RWPE2 (cell line): ENCODE data around the gene FTO.

Source experiments
- ATAC-seq: fragments of 200-7000 bp; cut with Tn5 transposase; 3 replicates; pipeline ENCODE4 v1.9.1; 2021; ENCODE audit warnings: low read depth
- DNase-seq: peaks from one replicate; pipeline ENCODE4 v3.0.0-alpha.2; 2020; ENCODE audit warnings: low spot score
- H3K27ac ChIP-seq: fragments of 450-650 bp; 2 replicates; pipeline ENCODE4 v1.5.1; 2017; ENCODE audit warnings: mild to moderate bottlenecking; ENCODE audit not compliant: poor library complexity, severe bottlenecking
- H3K27me3 ChIP-seq: fragments of 250-450 bp; sonication (Bioruptor Pico); 2 replicates; pipeline ENCODE4 v1.5.1; 2021; ENCODE audit warnings: mild to moderate bottlenecking, moderate library complexity; ENCODE audit not compliant: insufficient read depth, poor library complexity, severe bottlenecking
- H3K36me3 ChIP-seq: fragments of 250-450 bp; sonication (Bioruptor Pico); 2 replicates; pipeline ENCODE4 v1.5.1; 2020; ENCODE audit warnings: low read depth, mild to moderate bottlenecking, moderate library complexity
- H3K4me1 ChIP-seq: fragments of 250-450 bp; sonication (Bioruptor Pico); 2 replicates; pipeline ENCODE4 v1.5.1; 2021; ENCODE audit warnings: mild to moderate bottlenecking, moderate library complexity; ENCODE audit not compliant: insufficient read depth, poor library complexity, severe bottlenecking
- H3K4me3 ChIP-seq: fragments of 250-450 bp; sonication (Bioruptor Pico); 2 replicates; pipeline ENCODE4 v1.5.1; 2021; ENCODE audit warnings: mild to moderate bottlenecking, moderate library complexity; ENCODE audit not compliant: severe bottlenecking
- H3K9me3 ChIP-seq: fragments of 250-450 bp; sonication (Bioruptor Pico); 2 replicates; pipeline ENCODE4 v1.5.1; 2021; ENCODE audit warnings: mild to moderate bottlenecking, moderate library complexity; ENCODE audit not compliant: severe bottlenecking
- TF ChIP-seq, protein P1 (sequence below): fragments of 450-650 bp; IDR thresholded peaks from one replicate; pipeline ENCODE4 v1.5.1; 2017; ENCODE audit warnings: mild to moderate bottlenecking, moderate library complexity; ENCODE audit not compliant: poor library complexity, severe bottlenecking

The FTO gene

DNA sequence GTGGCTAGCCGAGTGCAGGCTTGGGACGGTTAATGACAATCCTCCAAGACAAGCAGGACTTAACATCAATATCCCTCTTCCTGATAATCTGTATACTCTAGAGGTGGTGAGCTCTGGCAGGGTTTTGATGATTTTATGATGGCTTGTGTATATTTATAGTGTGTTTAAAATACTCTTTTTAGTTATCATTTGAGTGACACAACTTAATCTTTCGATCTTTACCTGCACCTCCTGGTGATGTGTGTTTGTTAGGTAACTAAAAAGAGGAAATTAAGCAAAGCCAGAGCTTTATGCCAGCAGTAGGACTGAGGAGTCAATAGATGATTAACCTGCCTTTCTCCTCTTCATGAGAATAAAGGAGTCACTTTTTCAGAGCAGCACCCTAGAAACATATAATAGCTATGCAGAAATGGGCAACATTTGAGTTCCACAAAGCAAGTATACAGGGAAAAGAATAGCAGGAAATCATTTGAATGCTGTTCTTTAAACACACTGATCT lies 372.1 kb downstream of the FTO start:
- TF ChIP-seq, protein P1, sequence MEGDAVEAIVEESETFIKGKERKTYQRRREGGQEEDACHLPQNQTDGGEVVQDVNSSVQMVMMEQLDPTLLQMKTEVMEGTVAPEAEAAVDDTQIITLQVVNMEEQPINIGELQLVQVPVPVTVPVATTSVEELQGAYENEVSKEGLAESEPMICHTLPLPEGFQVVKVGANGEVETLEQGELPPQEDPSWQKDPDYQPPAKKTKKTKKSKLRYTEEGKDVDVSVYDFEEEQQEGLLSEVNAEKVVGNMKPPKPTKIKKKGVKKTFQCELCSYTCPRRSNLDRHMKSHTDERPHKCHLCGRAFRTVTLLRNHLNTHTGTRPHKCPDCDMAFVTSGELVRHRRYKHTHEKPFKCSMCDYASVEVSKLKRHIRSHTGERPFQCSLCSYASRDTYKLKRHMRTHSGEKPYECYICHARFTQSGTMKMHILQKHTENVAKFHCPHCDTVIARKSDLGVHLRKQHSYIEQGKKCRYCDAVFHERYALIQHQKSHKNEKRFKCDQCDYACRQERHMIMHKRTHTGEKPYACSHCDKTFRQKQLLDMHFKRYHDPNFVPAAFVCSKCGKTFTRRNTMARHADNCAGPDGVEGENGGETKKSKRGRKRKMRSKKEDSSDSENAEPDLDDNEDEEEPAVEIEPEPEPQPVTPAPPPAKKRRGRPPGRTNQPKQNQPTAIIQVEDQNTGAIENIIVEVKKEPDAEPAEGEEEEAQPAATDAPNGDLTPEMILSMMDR, result no peak
- H3K36me3 ChIP-seq, result no peaks in the 10 kb centered on the region
- peaks cover 28% of the 10 kb centered on the region for H3K4me1 ChIP-seq
- DNase-seq (no peak), ATAC-seq (no peak)
- no peak overlapping the region for H3K27ac ChIP-seq
- H3K4me3 ChIP-seq, result no peak overlapping the region
- H3K27me3 ChIP-seq, result no peaks in the 10 kb centered on the region
- H3K9me3 ChIP-seq, result no peaks in the 10 kb centered on the region

DNA sequence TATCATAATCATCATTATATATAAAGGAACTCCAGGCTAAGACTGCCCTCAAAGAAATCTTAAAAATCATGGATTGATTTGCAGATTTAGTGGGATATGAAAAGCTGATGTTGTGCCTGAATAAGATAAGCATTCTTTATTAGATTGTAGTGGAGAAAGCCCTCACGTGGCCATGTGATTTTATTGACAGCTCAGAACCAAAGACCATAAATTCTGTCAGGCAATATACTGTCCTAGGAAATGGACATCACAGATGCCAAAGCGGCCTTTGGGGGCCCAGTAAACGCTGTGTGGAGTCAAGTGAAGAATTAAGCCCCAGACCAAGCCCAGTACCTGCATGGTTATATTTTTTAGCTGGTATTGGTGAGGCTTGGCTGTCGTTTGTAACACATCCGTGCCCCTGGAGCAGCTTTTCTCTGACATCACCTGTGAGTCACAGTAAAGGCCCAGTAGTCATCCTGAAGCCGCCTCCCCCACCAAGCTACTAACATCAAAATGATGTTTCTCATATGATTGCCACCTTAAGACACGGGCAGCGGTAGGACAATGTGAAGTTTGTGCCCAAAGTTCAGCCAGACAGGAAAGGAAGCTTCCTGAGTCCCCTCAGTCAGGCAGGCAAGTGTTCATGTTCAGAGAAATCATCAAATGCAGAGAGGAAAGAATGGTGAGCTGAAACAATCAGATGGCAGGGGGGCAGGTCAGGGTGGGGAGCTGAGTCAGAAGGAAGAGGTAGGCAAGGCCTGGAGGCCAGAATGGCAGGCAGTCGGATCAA lies 373.3 kb downstream of the FTO start:
- Histone ChIP-seq H3K27ac (peak overlapping the region; percentile 61), H3K4me3 (no peak overlapping the region), H3K4me1 (peaks cover 32% of the 10 kb centered on the region), H3K9me3 (no peaks in the 10 kb centered on the region), H3K27me3 (no peaks in the 10 kb centered on the region), H3K36me3 (no peaks in the 10 kb centered on the region)
- ATAC-seq, result peak; percentile 73
- TF ChIP-seq, protein P1, result no peak
- DNase-seq, result peak; percentile 79

DNA sequence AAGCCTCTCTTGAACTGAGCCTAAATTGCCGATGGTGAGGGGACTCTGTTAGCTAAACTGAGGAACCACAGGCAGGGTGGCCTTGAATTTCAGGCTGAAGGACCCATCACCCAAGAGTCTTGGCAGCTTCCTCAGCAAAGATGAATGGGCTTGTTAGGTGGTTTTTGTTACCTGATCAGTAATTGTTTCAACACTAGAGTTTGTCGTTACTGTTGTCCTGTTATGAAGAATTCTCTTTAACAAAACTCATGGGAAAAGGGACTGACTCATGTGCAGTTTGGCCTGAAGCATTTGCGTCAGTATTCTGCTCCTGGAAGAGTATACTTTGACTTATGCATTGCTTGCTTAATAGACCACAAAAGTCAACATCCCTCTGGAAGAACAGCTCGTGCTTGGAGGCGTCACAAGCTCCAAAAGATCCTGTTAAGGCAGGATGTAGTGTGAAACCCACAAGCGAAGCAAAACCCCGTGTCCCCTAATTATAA lies 376.6 kb downstream of the FTO start:
- H3K27me3 ChIP-seq, result no peaks in the 10 kb centered on the region
- peak overlapping the region; percentile 77 for H3K27ac ChIP-seq
- DNase-seq (peak; percentile 81), ATAC-seq (peak; percentile 95)
- H3K4me1 ChIP-seq, result peaks cover 32% of the 10 kb centered on the region
- TF ChIP-seq, protein P1, result no peak
- no peaks in the 10 kb centered on the region for H3K9me3 ChIP-seq
- no peak overlapping the region for H3K4me3 ChIP-seq
- H3K36me3 ChIP-seq, result no peaks in the 10 kb centered on the region

DNA sequence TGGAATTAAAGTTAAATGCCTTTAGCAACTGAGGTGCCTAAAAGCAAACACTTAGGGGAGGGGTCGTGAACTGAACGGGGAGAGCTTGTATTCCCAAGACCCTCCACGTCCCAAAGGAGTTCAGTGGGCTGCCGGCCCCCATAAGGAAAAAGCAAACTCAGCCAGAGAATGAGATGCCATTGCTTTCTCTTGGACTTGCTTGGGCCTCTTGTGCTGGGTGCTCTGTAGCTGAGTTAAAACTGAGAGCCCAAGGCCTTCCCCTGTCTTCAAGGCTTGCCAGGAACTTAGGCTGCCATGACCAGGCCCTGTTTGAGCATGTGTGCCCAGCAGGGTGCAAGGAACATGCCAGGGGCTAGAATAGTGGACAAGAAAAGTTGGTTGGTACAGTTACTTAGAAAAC lies 382.8 kb downstream of the FTO start:
- no peak for ATAC-seq
- TF ChIP-seq, protein P1, result no peak
- DNase-seq, result no peak

DNA sequence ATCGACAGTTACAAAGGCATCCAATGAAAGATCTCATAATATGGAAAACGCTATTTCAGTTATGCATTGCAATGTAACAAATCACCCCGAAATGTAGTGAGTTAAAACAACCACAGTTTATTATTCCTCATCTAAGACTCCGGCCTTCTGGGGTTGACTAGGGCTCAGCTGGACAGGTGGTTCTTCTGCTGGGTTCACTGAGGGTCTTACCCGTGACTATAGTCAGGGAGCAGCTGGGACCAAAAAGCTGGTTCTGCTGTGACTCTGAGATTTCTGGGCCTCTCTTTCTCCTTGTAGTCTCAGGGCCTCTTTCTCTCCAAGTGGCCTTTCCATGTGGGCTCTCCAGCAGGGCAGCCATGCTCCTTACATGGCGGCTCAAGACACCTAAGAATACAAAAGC lies 386.6 kb downstream of the FTO start:
- no peaks in the 10 kb centered on the region for H3K27me3 ChIP-seq
- no peak overlapping the region for H3K27ac ChIP-seq
- no peak for ATAC-seq
- no peaks in the 10 kb centered on the region for H3K9me3 ChIP-seq
- no peak for DNase-seq
- H3K36me3 ChIP-seq, result no peaks in the 10 kb centered on the region
- H3K4me3 ChIP-seq, result no peak overlapping the region
- TF ChIP-seq, protein P1, result no peak
- no peaks in the 10 kb centered on the region for H3K4me1 ChIP-seq

More for the DNA sequence above, 382.8 kb downstream of the FTO start:
- H3K27me3 ChIP-seq, result no peaks in the 10 kb centered on the region
- H3K27ac ChIP-seq, result no peak overlapping the region
- no peak overlapping the region for H3K4me3 ChIP-seq
- H3K9me3 ChIP-seq, result no peaks in the 10 kb centered on the region
- H3K36me3 ChIP-seq, result no peaks in the 10 kb centered on the region
- H3K4me1 ChIP-seq, result no peaks in the 10 kb centered on the region
